ENCODE results near the gene PKDCC. TPM values are rescaled to one million over a fixed set of nuclear protein-coding genes. Genes with fewer than 3 reads are reported as not detected.

PKDCC gene
- total RNA-seq, 4 donors from 2014 or later, result 80.7 to 150 (median 117) TPM

GRCh38 chr2:42008241-42008921 lies 39.4 kb upstream of the PKDCC start:
- TF ChIP-seq CTCF (IDR thresholded peaks at IDR 0.05; ENCODE audit: low read depth), result no peak

DNA sequence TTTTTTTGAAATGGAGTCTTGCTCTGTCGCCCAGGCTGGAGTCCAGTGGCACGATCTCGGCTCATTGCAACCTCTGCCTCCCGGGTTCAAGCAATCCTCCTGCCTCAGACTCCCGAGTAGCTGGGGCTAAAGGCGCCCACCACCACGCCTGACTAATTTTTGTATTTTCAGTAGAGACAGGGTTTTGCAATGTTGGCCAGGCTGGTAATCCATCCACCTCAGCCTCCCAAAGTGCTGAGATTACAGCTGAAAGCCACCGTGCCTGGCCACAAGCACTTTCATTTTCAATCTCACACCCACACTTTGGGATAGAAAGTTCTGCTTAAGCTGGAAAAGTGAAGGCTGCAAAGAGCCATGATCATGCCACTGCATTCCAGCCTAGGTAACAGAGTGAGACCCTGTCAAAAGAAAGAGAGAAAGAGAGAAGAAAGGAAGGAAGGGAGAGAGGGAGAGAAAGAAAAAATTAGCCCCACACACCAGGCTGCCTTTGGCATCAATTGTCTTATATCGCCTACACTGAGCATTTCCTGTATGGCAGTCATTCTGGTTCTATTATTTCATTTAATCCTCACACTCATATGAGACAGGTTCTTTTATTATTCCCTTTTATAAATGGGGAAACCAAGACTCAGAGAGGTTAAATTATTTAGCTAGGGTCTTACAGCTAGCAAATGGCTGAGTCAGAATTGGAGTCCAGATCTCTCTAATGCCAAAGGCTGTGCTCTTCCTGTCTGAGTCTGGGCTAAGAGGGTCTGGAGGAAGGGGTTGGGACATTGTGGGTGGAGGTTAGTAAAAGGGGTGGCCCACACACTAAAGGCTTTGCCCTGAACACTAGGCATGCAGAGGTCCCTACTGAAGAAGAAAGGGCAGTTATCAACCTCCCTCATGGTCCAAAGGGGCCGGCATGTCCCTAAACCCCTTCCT lies 37.9 kb upstream of the PKDCC start:
- TF ChIP-seq CTCF (IDR thresholded peaks at IDR 0.05; ENCODE audit: low read depth), result no peak

- TF ChIP-seq CTCF (IDR thresholded peaks at IDR 0.05; ENCODE audit: low read depth), result no peak
Measured at GRCh38 chr2:42010743-42011298, 37.0 kb upstream of the PKDCC start.

DNA sequence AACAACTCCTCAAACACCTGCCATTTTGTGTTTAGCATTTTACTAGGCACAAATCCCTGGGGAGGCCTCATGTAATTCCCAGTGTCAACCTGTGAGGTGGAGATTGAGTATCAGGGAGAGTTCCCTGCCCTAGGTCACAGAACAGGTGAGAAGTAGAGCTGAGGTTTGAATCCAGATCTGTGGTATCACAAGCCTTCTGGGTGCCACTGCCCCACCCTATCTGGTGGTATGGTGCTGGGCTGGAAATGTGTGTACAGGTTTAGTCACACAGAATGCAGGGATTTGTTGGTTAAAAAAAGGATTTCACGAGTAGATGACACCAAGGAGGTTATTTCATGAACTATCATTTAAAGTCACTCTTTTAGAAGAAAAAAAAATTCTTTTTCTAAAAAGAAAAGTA lies 35.7 kb upstream of the PKDCC start:
- TF ChIP-seq CTCF (IDR thresholded peaks at IDR 0.05; ENCODE audit: low read depth), result no peak

DNA sequence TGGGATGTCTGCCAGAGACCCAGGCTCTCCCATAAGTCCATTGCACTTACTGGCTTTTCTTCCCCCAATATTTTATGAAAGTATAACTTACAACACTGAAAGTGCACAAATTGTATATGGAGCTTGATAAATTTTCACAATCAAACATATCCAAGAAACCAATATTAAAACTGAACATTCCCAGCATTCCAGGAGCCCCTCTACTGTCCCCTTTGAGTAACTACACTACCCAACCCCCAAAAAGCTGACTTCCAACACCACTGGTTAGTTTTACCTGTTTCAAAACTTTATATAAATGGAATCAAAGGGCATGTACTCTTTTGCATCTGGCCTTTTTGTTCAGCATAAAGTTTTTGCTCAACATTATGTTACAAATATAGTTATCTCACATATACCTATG lies 35.2 kb upstream of the PKDCC start:
- no peak for TF ChIP-seq CTCF (IDR thresholded peaks at IDR 0.05; ENCODE audit: low read depth)

- no peak for TF ChIP-seq CTCF (IDR thresholded peaks at IDR 0.05; ENCODE audit: low read depth)
Measured at GRCh38 chr2:42013409-42013808, 34.4 kb upstream of the PKDCC start.

DNA sequence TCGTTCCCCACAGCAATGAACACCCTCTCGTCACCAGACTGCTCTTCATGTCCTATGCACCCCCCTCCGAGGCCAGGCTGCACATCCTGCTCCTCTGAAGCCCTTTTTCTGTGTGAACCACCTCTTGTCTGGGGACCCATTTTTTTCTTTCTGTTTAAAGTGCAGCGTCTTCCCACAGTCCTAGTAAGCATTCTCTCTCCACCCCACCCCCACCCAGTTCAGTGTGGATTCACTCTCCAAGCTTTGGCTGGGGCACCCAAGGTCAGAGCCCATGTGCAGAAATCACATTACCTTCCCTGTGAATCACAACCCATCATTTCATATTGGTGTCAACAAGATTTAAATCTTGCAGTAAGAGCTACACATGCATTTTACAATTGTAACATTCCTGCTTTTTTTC lies 26.4 kb upstream of the PKDCC start:
- no peak for TF ChIP-seq CTCF (IDR thresholded peaks at IDR 0.05; ENCODE audit: low read depth)
